Activated CD4-positive, alpha-beta memory T cell treated with anti-CD3 and anti-CD28 coated beads for 36 hours (primary cell): ENCODE results near the gene ENTPD8. TPM values are rescaled to one million over a fixed set of nuclear protein-coding genes. Genes with fewer than 3 reads are reported as not detected.
"Not testable (repeated sequence)": the region's sequence is repeated elsewhere in the genome, so short reads cannot be mapped to it uniquely, and the experiment has no call there.

ENCODE experiments used
- CTCF ChIA-PET: fragments of 350-600 bp; sonication (Branson Sonifier 250); formaldehyde crosslinking; loops from one replicate; lab custom pipeline; 2021; ENCODE audit warnings: antibody characterized with exemption, inconsistent platforms; lab: Charles Lee
- POLR2A ChIA-PET: fragments of 350-600 bp; sonication (Branson Sonifier 250); formaldehyde crosslinking; loops from one replicate; lab custom pipeline; 2021; ENCODE audit warnings: antibody characterized with exemption; lab: Charles Lee
- DNase-seq: peaks from one replicate; pipeline ENCODE4 v3.0.0-alpha.2; 2020
- H3K27ac Mint-ChIP-seq: one replicate; pipeline ENCODE4 v1.8.0; 2021; ENCODE audit warnings: mixed read lengths
- H3K27me3 Mint-ChIP-seq: one replicate; pipeline ENCODE4 v1.8.0; 2021; ENCODE audit warnings: mixed read lengths
- H3K36me3 Mint-ChIP-seq: one replicate; pipeline ENCODE4 v1.8.0; 2021; ENCODE audit warnings: mixed read lengths
- H3K4me1 Mint-ChIP-seq: one replicate; pipeline ENCODE4 v1.8.0; 2021; ENCODE audit warnings: low read depth, mixed read lengths
- H3K4me3 Mint-ChIP-seq: one replicate; pipeline ENCODE4 v1.8.0; 2021; ENCODE audit warnings: mild to moderate bottlenecking, mixed read lengths
- H3K9me3 Mint-ChIP-seq: one replicate; pipeline ENCODE4 v1.8.0; 2021; ENCODE audit warnings: mixed read lengths
- intact Hi-C: fragments of 100-400 bp; cut with micrococcal nuclease; formaldehyde crosslinking; loops from one replicate; pipeline ENCODE4 v1.15.1; 2023
- total RNA-seq, 2 experiments: library from RNA; stranded (reverse); gene quantifications; one replicate each; pipeline ENCODE4 v1.2.3, GENCODE V29; 2021

Gene ENTPD8
- total RNA-seq, 2 experiments from 2014 or later = not detected

- CTCF ChIA-PET = no interaction called here
- intact Hi-C loops = no loop called here
- POLR2A ChIA-PET = no interaction called here
- H3K4me3 Mint-ChIP-seq = no peak overlapping the region
- H3K27ac Mint-ChIP-seq = no peak overlapping the region
- no peaks in the 10 kb centered on the region for H3K27me3 Mint-ChIP-seq
- no peaks in the 10 kb centered on the region for H3K9me3 Mint-ChIP-seq
- no peak for DNase-seq
- H3K36me3 Mint-ChIP-seq = peaks cover 2% of the 10 kb centered on the region
- peaks cover 3% of the 10 kb centered on the region for H3K4me1 Mint-ChIP-seq
These were observed 24.5 kb downstream of the ENTPD8 start for GRCh38 chr9:137416563-137417151.

GRCh38 chr9:137416006-137416562 lies 25.1 kb downstream of the ENTPD8 start:
- ChIA-PET POLR2A (no interaction called here), CTCF (interaction anchor here (1.1 kb wide), 1 partner anchor 114 kb away, joined by 4 read pairs; the partner anchor contains the start of gene NRARP)
- no peaks in the 10 kb centered on the region for H3K27me3 Mint-ChIP-seq
- H3K4me1 Mint-ChIP-seq = peaks cover 4% of the 10 kb centered on the region
- H3K9me3 Mint-ChIP-seq = no peaks in the 10 kb centered on the region
- H3K27ac Mint-ChIP-seq = no peak overlapping the region
- H3K36me3 Mint-ChIP-seq = peaks cover 2% of the 10 kb centered on the region
- H3K4me3 Mint-ChIP-seq = no peak overlapping the region
- no peak for DNase-seq
- intact Hi-C loops = no loop called here

GRCh38 chr9:137415451-137415850 lies 25.7 kb downstream of the ENTPD8 start:
- intact Hi-C loops = no loop called here
- Mint-ChIP-seq H3K4me3 (no peak overlapping the region), H3K27me3 (no peaks in the 10 kb centered on the region), H3K9me3 (no peaks in the 10 kb centered on the region), H3K27ac (no peak overlapping the region), H3K4me1 (peaks cover 4% of the 10 kb centered on the region), H3K36me3 (peaks cover 2% of the 10 kb centered on the region)
- POLR2A ChIA-PET = no interaction called here
- no peak for DNase-seq
- CTCF ChIA-PET = interaction anchor here (1.1 kb wide), 1 partner anchor 113 kb away, joined by 4 read pairs; the partner anchor contains the start of gene NRARP

GRCh38 chr9:137412431-137412830 lies 28.7 kb downstream of the ENTPD8 start:
- H3K36me3 Mint-ChIP-seq = no peaks in the 10 kb centered on the region
- H3K4me3 Mint-ChIP-seq = no peak overlapping the region
- intact Hi-C loops = no loop called here
- peaks cover 2% of the 10 kb centered on the region for H3K4me1 Mint-ChIP-seq
- DNase-seq = no peak
- H3K27ac Mint-ChIP-seq = no peak overlapping the region
- POLR2A ChIA-PET = interaction anchor here (0.5 to 1.7 kb wide), 2 partner anchors 11 to 211 kb away, joined by 3 to 4 read pairs; partner anchors contain the start of genes EXD3 and NOXA1
- H3K9me3 Mint-ChIP-seq = no peaks in the 10 kb centered on the region
- peaks cover 3% of the 10 kb centered on the region for H3K27me3 Mint-ChIP-seq
- CTCF ChIA-PET = interaction anchor here (0.7 to 2.5 kb wide), 3 partner anchors 10 to 110 kb away, joined by 6 to 9 read pairs (median 8); partner anchors contain the start of genes EXD3, NOXA1 and NRARP

- Mint-ChIP-seq H3K36me3 (no peaks in the 10 kb centered on the region), H3K27ac (no peak overlapping the region), H3K4me1 (peaks cover 2% of the 10 kb centered on the region), H3K9me3 (no peaks in the 10 kb centered on the region), H3K27me3 (peaks cover 3% of the 10 kb centered on the region), H3K4me3 (no peak overlapping the region)
- ChIA-PET CTCF (interaction anchor here (2.0 to 2.5 kb wide), 2 partner anchors 11 to 110 kb away, joined by 8 to 9 read pairs; partner anchors contain the start of genes EXD3, NOXA1 and NRARP), POLR2A (interaction anchor here (0.5 to 1.7 kb wide), 2 partner anchors 11 to 210 kb away, joined by 3 to 4 read pairs; partner anchors contain the start of genes EXD3 and NOXA1)
- DNase-seq = peak; percentile 78
- intact Hi-C loops = no loop called here
These were observed 29.3 kb downstream of the ENTPD8 start for GRCh38 chr9:137411645-137412380.

- intact Hi-C loops = no loop called here
- no peak overlapping the region for H3K4me3 Mint-ChIP-seq
- H3K4me1 Mint-ChIP-seq = peaks cover 2% of the 10 kb centered on the region
- CTCF ChIA-PET = interaction anchor here (2.0 to 2.5 kb wide), 2 partner anchors 11 to 109 kb away, joined by 8 to 9 read pairs; partner anchors contain the start of genes EXD3, NOXA1 and NRARP
- POLR2A ChIA-PET = interaction anchor here (1.7 kb wide), 1 partner anchor 12 kb away, joined by 4 read pairs; the partner anchor contains the start of genes EXD3 and NOXA1
- H3K27ac Mint-ChIP-seq = no peak overlapping the region
- peaks cover 3% of the 10 kb centered on the region for H3K27me3 Mint-ChIP-seq
- DNase-seq = no peak
- no peaks in the 10 kb centered on the region for H3K36me3 Mint-ChIP-seq
- no peaks in the 10 kb centered on the region for H3K9me3 Mint-ChIP-seq
These were observed 29.9 kb downstream of the ENTPD8 start for GRCh38 chr9:137411260-137411644.

- intact Hi-C loops = no loop called here
- H3K4me1 Mint-ChIP-seq = peaks cover 2% of the 10 kb centered on the region
- H3K36me3 Mint-ChIP-seq = no peaks in the 10 kb centered on the region
- DNase-seq = no peak
- peaks cover 3% of the 10 kb centered on the region for H3K27me3 Mint-ChIP-seq
- H3K9me3 Mint-ChIP-seq = no peaks in the 10 kb centered on the region
- H3K4me3 Mint-ChIP-seq = no peak overlapping the region
- no peak overlapping the region for H3K27ac Mint-ChIP-seq
- ChIA-PET CTCF (interaction anchor here (0.8 to 2.5 kb wide), 2 partner anchors 109 to 117 kb away, joined by 3 to 8 read pairs; partner anchors contain the start of gene NRARP), POLR2A (no interaction called here)
These were observed 30.3 kb downstream of the ENTPD8 start for GRCh38 chr9:137410891-137411249.

GRCh38 chr9:137410236-137410890 lies 30.8 kb downstream of the ENTPD8 start:
- H3K27me3 Mint-ChIP-seq, POLR2A ChIA-PET, H3K4me1 Mint-ChIP-seq, H3K27ac Mint-ChIP-seq, intact Hi-C loops, H3K4me3 Mint-ChIP-seq, DNase-seq, H3K9me3 Mint-ChIP-seq, H3K36me3 Mint-ChIP-seq: not testable (repeated sequence)
- CTCF ChIA-PET = interaction anchor here (0.8 to 1.7 kb wide), 3 partner anchors 13 to 116 kb away, joined by 3 to 5 read pairs (median 4); partner anchors contain the start of genes EXD3, NOXA1 and NRARP

GRCh38 chr9:137409515-137409914 lies 31.6 kb downstream of the ENTPD8 start:
- intact Hi-C loops = no loop called here
- Mint-ChIP-seq H3K4me1 (peaks cover 2% of the 10 kb centered on the region), H3K4me3 (no peak overlapping the region), H3K9me3 (no peaks in the 10 kb centered on the region), H3K36me3 (no peaks in the 10 kb centered on the region), H3K27ac (no peak overlapping the region), H3K27me3 (peaks cover 3% of the 10 kb centered on the region)
- CTCF ChIA-PET = interaction anchor here (1.1 to 1.7 kb wide), 2 partner anchors 14 to 107 kb away, joined by 4 to 5 read pairs; partner anchors contain the start of genes EXD3, NOXA1 and NRARP
- DNase-seq = no peak
- POLR2A ChIA-PET = no interaction called here

- Mint-ChIP-seq H3K4me3 (no peak overlapping the region), H3K27me3 (peaks cover 3% of the 10 kb centered on the region), H3K9me3 (no peaks in the 10 kb centered on the region), H3K4me1 (peaks cover 2% of the 10 kb centered on the region), H3K27ac (no peak overlapping the region), H3K36me3 (no peaks in the 10 kb centered on the region)
- intact Hi-C loops = no loop called here
- CTCF ChIA-PET = interaction anchor here (1.1 to 1.7 kb wide), 4 partner anchors 14 to 107 kb away, joined by 3 to 9 read pairs (median 4); partner anchors contain the start of genes EXD3, NOXA1 and NRARP
- DNase-seq = no peak
- POLR2A ChIA-PET = no interaction called here
These were observed 32.3 kb downstream of the ENTPD8 start for GRCh38 chr9:137408651-137409405.
